ENCODE data around the gene IL1R1.
"Not testable (repeated sequence)": the region's sequence is repeated elsewhere in the genome, so short reads cannot be mapped to it uniquely, and the experiment has no call there.

The IL1R1 gene

DNA sequence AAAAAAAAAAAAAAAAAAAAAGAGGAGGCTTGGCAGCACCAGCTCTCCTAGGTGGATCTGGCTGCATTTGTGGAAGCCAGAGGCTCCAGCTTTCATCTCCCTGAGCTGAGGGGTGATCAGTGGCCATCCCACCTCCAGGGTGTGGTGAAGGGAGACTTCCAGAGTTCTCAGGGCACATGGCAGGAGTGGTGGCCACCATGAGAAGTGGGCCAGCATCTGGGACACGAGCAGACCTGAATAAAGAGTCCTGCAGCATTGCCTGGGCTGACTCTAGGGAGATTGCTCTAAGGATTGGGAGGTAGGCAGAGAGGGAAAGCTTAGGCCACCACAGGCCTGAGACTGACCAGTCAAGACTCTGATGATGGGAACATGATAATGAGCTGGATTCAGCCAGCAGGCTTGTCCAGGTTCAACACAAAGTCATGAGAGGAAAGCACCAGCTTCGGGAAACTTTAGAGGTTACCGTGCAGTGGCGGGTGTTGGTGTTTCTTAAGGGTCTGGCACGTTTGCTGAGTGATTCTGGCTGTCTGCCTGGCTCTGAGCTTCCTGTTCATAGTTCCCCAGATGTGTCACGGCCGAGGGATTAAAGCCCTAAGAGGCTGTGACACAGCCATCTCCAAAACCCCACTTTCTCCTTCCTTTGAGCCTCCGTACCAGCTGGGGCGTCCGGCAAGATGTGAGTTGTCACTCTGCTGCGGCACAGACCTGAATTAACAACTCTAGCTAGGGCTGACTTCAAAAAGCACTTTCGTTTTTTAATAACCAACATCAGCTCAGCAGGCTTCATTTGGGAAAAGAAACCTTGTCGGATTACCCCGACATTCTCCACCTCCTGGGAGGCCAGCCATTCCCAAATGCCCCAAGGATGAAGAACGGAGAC, 38.3 kb upstream of the IL1R1 start:
- no peaks in the 10 kb centered on the region for H3K4me1 ChIP-seq
- no peaks in the 10 kb centered on the region for H3K27me3 ChIP-seq
- H3K9me3 ChIP-seq, result no peaks in the 10 kb centered on the region
- no peak overlapping the region for H3K4me3 ChIP-seq (ENCODE audit: low read depth, low read length)
- no peaks in the 10 kb centered on the region for H3K36me3 ChIP-seq
- TF ChIP-seq, protein P1, sequence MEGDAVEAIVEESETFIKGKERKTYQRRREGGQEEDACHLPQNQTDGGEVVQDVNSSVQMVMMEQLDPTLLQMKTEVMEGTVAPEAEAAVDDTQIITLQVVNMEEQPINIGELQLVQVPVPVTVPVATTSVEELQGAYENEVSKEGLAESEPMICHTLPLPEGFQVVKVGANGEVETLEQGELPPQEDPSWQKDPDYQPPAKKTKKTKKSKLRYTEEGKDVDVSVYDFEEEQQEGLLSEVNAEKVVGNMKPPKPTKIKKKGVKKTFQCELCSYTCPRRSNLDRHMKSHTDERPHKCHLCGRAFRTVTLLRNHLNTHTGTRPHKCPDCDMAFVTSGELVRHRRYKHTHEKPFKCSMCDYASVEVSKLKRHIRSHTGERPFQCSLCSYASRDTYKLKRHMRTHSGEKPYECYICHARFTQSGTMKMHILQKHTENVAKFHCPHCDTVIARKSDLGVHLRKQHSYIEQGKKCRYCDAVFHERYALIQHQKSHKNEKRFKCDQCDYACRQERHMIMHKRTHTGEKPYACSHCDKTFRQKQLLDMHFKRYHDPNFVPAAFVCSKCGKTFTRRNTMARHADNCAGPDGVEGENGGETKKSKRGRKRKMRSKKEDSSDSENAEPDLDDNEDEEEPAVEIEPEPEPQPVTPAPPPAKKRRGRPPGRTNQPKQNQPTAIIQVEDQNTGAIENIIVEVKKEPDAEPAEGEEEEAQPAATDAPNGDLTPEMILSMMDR (IDR thresholded peaks at IDR 0.05; ENCODE audit: low read depth, low read length), result no peak
- no peak for DNase-seq

DNA sequence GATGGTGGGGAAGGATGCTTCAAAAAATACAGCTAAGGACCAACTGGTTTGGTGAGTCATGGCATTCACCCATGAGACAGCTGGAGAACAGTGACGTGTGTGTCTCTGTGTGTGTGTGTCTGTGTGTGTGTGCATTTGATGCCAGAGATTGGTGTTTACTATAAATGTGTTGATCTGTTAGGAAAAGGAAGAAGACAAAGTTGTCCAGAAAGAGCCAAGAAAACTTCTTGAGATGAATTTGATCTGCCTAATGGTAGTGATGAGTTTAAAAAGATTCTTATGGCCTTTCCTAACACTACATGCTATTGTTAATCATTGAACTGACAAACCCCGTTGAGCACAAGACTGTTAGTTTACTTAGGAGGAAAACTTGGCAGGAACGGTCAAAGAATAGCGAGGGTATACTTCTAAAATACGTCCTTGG, 36.4 kb upstream of the IL1R1 start:
- H3K9me3 ChIP-seq, result no peaks in the 10 kb centered on the region
- no peaks in the 10 kb centered on the region for H3K36me3 ChIP-seq
- DNase-seq, result no peak
- no peaks in the 10 kb centered on the region for H3K4me1 ChIP-seq
- H3K27me3 ChIP-seq, result no peaks in the 10 kb centered on the region
- H3K4me3 ChIP-seq (ENCODE audit: low read depth, low read length), result no peak overlapping the region
- TF ChIP-seq, protein P1 (IDR thresholded peaks at IDR 0.05; ENCODE audit: low read depth, low read length), result no peak

DNA sequence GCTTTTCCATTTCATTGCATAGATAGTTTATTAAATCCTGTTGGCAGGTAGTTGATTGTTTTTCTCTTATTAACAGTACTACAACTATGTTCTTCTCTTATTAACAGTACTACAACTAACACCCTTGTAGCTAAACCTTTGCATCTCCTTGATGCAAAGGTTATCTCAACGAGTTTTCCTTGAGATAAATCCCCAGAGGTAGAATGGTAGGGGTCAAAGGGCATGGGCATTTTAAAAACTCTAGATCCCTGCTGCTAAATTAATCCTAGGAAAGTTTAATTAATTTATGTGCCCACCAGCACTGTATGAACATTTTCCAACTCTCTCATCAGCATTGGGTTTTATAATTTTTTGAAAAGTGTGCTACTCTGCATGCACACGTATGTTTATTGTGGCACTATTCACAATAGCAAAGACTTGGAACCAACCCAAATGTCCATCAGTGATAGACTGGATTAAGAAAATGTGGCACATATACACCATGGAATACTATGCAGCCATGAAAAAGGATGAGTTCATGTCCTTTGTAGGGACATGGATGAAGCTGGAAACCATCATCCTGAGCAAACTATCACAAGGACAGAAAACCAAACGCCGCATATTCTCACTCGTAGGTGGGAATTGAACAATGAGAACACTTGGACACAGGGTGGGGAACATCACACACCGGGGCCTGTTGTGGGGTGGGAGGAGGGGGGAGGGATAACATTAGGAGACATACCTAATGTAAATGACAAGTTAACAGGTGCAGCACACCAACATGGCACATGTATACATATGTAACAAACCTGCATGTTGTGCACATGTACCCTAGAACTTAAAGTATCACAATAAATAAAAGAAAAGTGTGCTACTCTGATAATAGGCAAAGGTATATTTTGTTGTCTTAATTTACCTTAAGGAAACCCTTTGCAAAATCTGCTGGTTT, 35.5 kb upstream of the IL1R1 start:
- H3K9me3 ChIP-seq; H3K27me3 ChIP-seq; H3K4me1 ChIP-seq; H3K36me3 ChIP-seq; H3K4me3 ChIP-seq (ENCODE audit: low read depth, low read length); DNase-seq: not testable (repeated sequence)

DNA sequence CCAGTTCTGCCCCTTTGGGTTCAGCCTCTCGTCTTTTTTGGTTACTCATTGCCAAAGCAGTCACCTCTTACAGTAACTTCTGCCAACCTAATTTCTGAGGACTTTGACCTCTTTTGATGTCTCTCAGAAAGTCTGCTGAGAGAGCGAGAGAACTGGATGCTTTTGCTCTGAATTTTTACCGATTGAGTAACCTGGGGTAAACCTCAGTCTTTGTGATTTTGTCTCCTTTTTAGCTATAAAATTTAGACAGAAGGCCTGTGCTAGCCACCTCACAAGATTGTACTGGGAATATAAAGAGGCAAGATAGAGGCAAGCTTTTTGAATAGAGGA, 34.8 kb upstream of the IL1R1 start:
- no peak for DNase-seq
- TF ChIP-seq, protein P1 (IDR thresholded peaks at IDR 0.05; ENCODE audit: low read depth, low read length), result no peak
- Histone ChIP-seq H3K27me3 (no peaks in the 10 kb centered on the region), H3K36me3 (no peaks in the 10 kb centered on the region), H3K4me1 (no peaks in the 10 kb centered on the region), H3K4me3 (ENCODE audit: low read depth, low read length) (no peak overlapping the region), H3K9me3 (no peaks in the 10 kb centered on the region)

DNA sequence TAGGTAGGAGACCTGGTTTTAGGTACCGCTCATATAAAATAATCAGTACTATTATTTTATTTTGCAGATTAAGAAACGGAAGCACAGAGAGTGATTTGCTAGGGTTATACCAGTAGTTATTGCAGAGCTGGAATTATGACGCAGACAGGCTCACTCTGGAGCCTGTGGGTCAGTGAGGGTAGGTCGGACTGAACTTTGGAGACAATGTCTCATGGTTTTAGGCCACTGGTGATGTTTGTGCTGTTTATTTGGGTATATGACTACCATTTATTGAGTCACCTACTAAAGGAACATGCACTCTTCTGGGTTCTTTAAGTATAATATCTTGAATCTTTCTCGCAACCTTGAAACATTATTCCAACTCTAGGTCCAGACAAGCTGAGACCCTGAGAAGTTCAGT, 33.5 kb upstream of the IL1R1 start:
- TF ChIP-seq, protein P1 (IDR thresholded peaks at IDR 0.05; ENCODE audit: low read depth, low read length), result no peak
- Histone ChIP-seq H3K4me3 (ENCODE audit: low read depth, low read length) (no peak overlapping the region), H3K36me3 (no peaks in the 10 kb centered on the region), H3K4me1 (no peaks in the 10 kb centered on the region), H3K9me3 (no peaks in the 10 kb centered on the region), H3K27me3 (no peaks in the 10 kb centered on the region)
- DNase-seq, result no peak

DNA sequence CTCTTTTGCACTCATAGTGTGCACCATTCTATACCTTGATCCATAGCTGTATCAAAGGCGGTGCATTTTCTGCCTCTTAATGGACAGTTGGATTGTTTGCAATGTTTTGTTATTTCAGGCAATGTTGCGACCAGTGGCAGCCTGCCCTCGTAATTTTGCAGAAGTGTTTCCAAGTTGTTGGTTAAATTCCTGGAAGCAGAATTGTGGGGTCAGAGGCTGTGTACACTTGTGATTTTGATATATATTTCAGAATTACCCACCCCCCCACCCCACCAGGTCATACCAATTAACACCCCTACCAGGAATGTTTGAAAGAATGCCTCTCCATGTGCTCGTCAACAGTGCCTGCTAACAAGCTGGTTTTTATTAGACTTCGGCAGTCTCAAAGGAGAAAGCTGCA, 32.4 kb upstream of the IL1R1 start:
- no peak for DNase-seq
- TF ChIP-seq, protein P1 (IDR thresholded peaks at IDR 0.05; ENCODE audit: low read depth, low read length), result no peak
- Histone ChIP-seq H3K9me3 (no peaks in the 10 kb centered on the region), H3K27me3 (no peaks in the 10 kb centered on the region), H3K4me3 (ENCODE audit: low read depth, low read length) (no peak overlapping the region), H3K4me1 (no peaks in the 10 kb centered on the region), H3K36me3 (no peaks in the 10 kb centered on the region)
